SJCRH30 (cell line): Measurements from ENCODE around the gene MANSC1. TPM values are rescaled to one million over a fixed set of nuclear protein-coding genes. Genes with fewer than 3 reads are reported as not detected.

Source experiments
- total RNA-seq: library from RNA; depleted of rRNA; stranded (reverse); fragments of >200 nt; shearing (Covaris generic); gene quantifications from 2 replicates; pipeline ENCODE4 v1.2.3, GENCODE V29; 2014; rRNA removed

The MANSC1 gene
- total RNA-seq, 1 experiment from 2014 or later, result not detected

Other genes with a start within 250 kb of the MANSC1 start
- gene LRP6, start 83.2 kb downstream of the MANSC1 start, total RNA-seq, result 31.6 and 32.2 TPM in 2 replicates
- 3.6 and 5.2 TPM in 2 replicates for gene BORCS5, start 6.8 kb upstream of the MANSC1 start, total RNA-seq
- 5.0 and 5.3 TPM in 2 replicates for gene DUSP16, start 212.6 kb upstream of the MANSC1 start, total RNA-seq